ENCODE data around the gene CDC16. TPM values are rescaled to one million over a fixed set of nuclear protein-coding genes. Genes with fewer than 3 reads are reported as not detected.

Gene CDC16
- total and polyA plus RNA-seq, 4 experiments from 2014 or later = 12.9 to 87.9 (median 53.7) TPM

- Histone ChIP-seq H3K36me3 (ENCODE audit: insufficient read depth, low read length) (no peaks in the 10 kb centered on the region), H3K9me3 (ENCODE audit: control insufficient read depth in 1 of 2, low read length in 2 of 2) (no peaks in the 10 kb centered on the region), H3K27ac (ENCODE audit: low read depth, low read length) (peak overlapping the region; percentile 75), H3K4me3 (ENCODE audit: low read length in 2 of 2) (peak overlapping the region in 1 of 2 donors; percentile 43), H3K4me1 (ENCODE audit: insufficient read depth, low read length) (peaks cover 53% of the 10 kb centered on the region), H3K27me3 (ENCODE audit: insufficient read depth, low read length) (no peaks in the 10 kb centered on the region)
- peaks cover 28 to 41% of the 10 kb centered on the region in 2 donors for H3K36me3 Mint-ChIP-seq
- peaks cover 23 to 57% (median 35%) of the 10 kb centered on the region in 4 donors for H3K4me1 Mint-ChIP-seq
- no peak for DNase-seq
- no peaks in the 10 kb centered on the region for H3K27me3 Mint-ChIP-seq
- peak overlapping the region; percentile 57 to 98 (median 91) for H3K4me3 Mint-ChIP-seq
- CTCF ChIA-PET (ENCODE audit: partially characterized antibody) = interaction anchor here (0.8 to 1.8 kb wide), 7 partner anchors 13 to 61 kb away, joined by 3 to 5 read pairs (median 3); no protein-coding TSS in a partner anchor
- POLR2A ChIA-PET (ENCODE audit: partially characterized antibody) = interaction anchor here (0.7 to 3.2 kb wide), 12 partner anchors 9 to 214 kb away, joined by 3 to 27 read pairs (median 3); no protein-coding TSS in a partner anchor
- H3K9me3 Mint-ChIP-seq = no peaks in the 10 kb centered on the region
- peak overlapping the region; percentile 94 to 99 (median 97) for H3K27ac Mint-ChIP-seq
- intact Hi-C loops (cut with micrococcal nuclease) = loop anchor here (2.0 kb wide), 2 partner anchors 13 to 45 kb away; partner anchors contain the start of gene CDC16
These were observed 45.2 kb downstream of the CDC16 start for GRCh38 chr13:114279758-114280355.

DNA sequence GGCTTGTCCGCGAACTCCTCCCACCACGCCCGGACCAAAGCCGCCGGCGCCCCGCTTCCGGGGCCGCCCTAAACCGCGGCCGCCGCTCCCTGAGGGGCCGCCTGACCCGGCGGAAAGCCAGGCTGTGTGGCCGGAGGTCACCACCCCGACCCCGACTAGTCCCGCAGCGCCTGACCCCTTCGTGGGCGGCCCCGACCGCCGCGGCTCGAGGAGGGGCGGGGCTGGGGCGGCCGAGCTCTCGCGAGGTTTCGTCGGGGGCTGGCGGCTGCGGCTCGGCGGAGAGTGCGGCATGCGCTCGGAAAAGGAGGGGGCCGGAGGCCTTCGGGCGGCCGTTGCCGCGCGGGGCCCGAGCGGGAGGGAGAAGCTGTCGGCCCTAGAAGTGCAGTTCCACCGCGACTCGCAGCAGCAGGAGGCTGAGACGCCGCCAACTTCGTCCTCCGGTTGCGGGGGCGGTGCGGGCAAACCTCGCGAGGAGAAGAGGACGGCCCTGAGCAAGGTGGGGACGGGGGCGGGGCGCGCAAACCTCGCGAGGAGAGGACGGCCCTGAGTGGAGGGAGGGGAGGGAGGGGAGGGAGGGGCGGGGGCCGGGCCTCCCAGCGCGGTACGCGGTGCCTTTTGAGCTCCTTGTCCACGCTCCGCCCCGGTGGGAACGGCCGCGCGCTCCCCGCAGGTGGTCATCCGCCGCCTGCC, 46.8 kb downstream of the CDC16 start, which contains the start of gene UPF3A:
Gene UPF3A, plus strand, starts transcription at position 251 of the 690 bp plus-strand sequence. Its CDS starts 39 bp downstream, at position 290.
- H3K36me3 ChIP-seq (ENCODE audit: insufficient read depth, low read length) = peaks cover 1% of the 10 kb centered on the region
- Mint-ChIP-seq H3K27ac (peak within 1 kb of the TSS; percentile 94 to 99 (median 97)), H3K27me3 (no peaks in the 10 kb centered on the region), H3K4me3 (peak within 1 kb of the TSS; percentile 89 to 98 (median 93)), H3K9me3 (no peaks in the 10 kb centered on the region), H3K36me3 (peaks cover 32 to 43% of the 10 kb centered on the region in 2 donors), H3K4me1 (peaks cover 25 to 67% (median 42%) of the 10 kb centered on the region in 4 donors)
- peaks cover 60% of the 10 kb centered on the region for H3K4me1 ChIP-seq (ENCODE audit: insufficient read depth, low read length)
- DNase-seq = peak; percentile 89 to 95 (median 91)
- H3K4me3 ChIP-seq (ENCODE audit: low read length in 2 of 2) = peak within 1 kb of the TSS; percentile 43 to 79
- intact Hi-C loops (cut with micrococcal nuclease) = loop anchor here (1.0 to 2.0 kb wide), 3 partner anchors 15 to 47 kb away; partner anchors contain the start of genes CDC16 and CHAMP1
- CTCF ChIA-PET (ENCODE audit: partially characterized antibody) = no interaction called here
- no peaks in the 10 kb centered on the region for H3K27me3 ChIP-seq (ENCODE audit: insufficient read depth, low read length)
- POLR2A ChIA-PET (ENCODE audit: partially characterized antibody) = interaction anchor here (0.6 to 3.2 kb wide), 17 partner anchors 13 to 216 kb away, joined by 3 to 27 read pairs (median 5); no protein-coding TSS in a partner anchor
- H3K9me3 ChIP-seq (ENCODE audit: control insufficient read depth in 1 of 2, low read length in 2 of 2) = no peaks in the 10 kb centered on the region
- H3K27ac ChIP-seq (ENCODE audit: low read depth, low read length) = peak within 1 kb of the TSS; percentile 75

GRCh38 chr13:114282041-114282670, 47.5 kb downstream of the CDC16 start:
- H3K4me1 Mint-ChIP-seq = peaks cover 31 to 71% (median 45%) of the 10 kb centered on the region in 4 donors
- H3K4me3 ChIP-seq (ENCODE audit: low read length in 2 of 2) = peak overlapping the region; percentile 7 to 79
- intact Hi-C loops (cut with micrococcal nuclease) = no loop called here
- peaks cover 8% of the 10 kb centered on the region for H3K36me3 ChIP-seq (ENCODE audit: insufficient read depth, low read length)
- H3K36me3 Mint-ChIP-seq = peaks cover 38 to 49% of the 10 kb centered on the region in 2 donors
- DNase-seq = peak; percentile 42 to 88 (median 86)
- H3K27me3 ChIP-seq (ENCODE audit: insufficient read depth, low read length) = no peaks in the 10 kb centered on the region
- peak overlapping the region; percentile 89 to 95 (median 92) for H3K4me3 Mint-ChIP-seq
- peak overlapping the region; percentile 90 to 98 (median 91) for H3K27ac Mint-ChIP-seq
- CTCF ChIA-PET (ENCODE audit: partially characterized antibody) = no interaction called here
- POLR2A ChIA-PET (ENCODE audit: partially characterized antibody) = interaction anchor here (0.6 to 3.2 kb wide), 16 partner anchors 14 to 217 kb away, joined by 3 to 27 read pairs (median 4); no protein-coding TSS in a partner anchor
- no peaks in the 10 kb centered on the region for H3K9me3 ChIP-seq (ENCODE audit: control insufficient read depth in 1 of 2, low read length in 2 of 2)
- H3K27me3 Mint-ChIP-seq = no peaks in the 10 kb centered on the region
- no peaks in the 10 kb centered on the region for H3K9me3 Mint-ChIP-seq
- H3K27ac ChIP-seq (ENCODE audit: low read depth, low read length) = peak overlapping the region; percentile 75
- peaks cover 60% of the 10 kb centered on the region for H3K4me1 ChIP-seq (ENCODE audit: insufficient read depth, low read length)

- no peaks in the 10 kb centered on the region for H3K9me3 ChIP-seq (ENCODE audit: control insufficient read depth in 1 of 2, low read length in 2 of 2)
- H3K27me3 ChIP-seq (ENCODE audit: insufficient read depth, low read length) = no peaks in the 10 kb centered on the region
- H3K36me3 Mint-ChIP-seq = peaks cover 37 to 58% of the 10 kb centered on the region in 2 donors
- H3K9me3 Mint-ChIP-seq = no peaks in the 10 kb centered on the region
- no peak overlapping the region for H3K4me3 ChIP-seq (ENCODE audit: low read length in 2 of 2)
- CTCF ChIA-PET (ENCODE audit: partially characterized antibody) = no interaction called here
- H3K27ac ChIP-seq (ENCODE audit: low read depth, low read length) = no peak overlapping the region
- POLR2A ChIA-PET (ENCODE audit: partially characterized antibody) = interaction anchor here (0.5 kb wide), 1 partner anchor 35 kb away, joined by 4 read pairs; no protein-coding TSS in a partner anchor
- peak overlapping the region in 6 of 7 donors; percentile 39 to 92 (median 52) for H3K27ac Mint-ChIP-seq
- DNase-seq = no peak
- peaks cover 20% of the 10 kb centered on the region for H3K36me3 ChIP-seq (ENCODE audit: insufficient read depth, low read length)
- peaks cover 33 to 75% (median 48%) of the 10 kb centered on the region in 4 donors for H3K4me1 Mint-ChIP-seq
- intact Hi-C loops (cut with micrococcal nuclease) = no loop called here
- no peaks in the 10 kb centered on the region for H3K27me3 Mint-ChIP-seq
- H3K4me3 Mint-ChIP-seq = peak overlapping the region in 7 of 8 donors; percentile 20 to 77 (median 43)
- peaks cover 55% of the 10 kb centered on the region for H3K4me1 ChIP-seq (ENCODE audit: insufficient read depth, low read length)
These were observed 48.9 kb downstream of the CDC16 start for GRCh38 chr13:114283576-114283975.

- Histone ChIP-seq H3K36me3 (ENCODE audit: insufficient read depth, low read length) (peaks cover 28% of the 10 kb centered on the region), H3K27ac (ENCODE audit: low read depth, low read length) (no peak overlapping the region), H3K9me3 (ENCODE audit: control insufficient read depth in 1 of 2, low read length in 2 of 2) (no peaks in the 10 kb centered on the region), H3K4me3 (ENCODE audit: low read length in 2 of 2) (no peak overlapping the region), H3K27me3 (ENCODE audit: insufficient read depth, low read length) (no peaks in the 10 kb centered on the region), H3K4me1 (ENCODE audit: insufficient read depth, low read length) (peaks cover 44% of the 10 kb centered on the region)
- POLR2A ChIA-PET (ENCODE audit: partially characterized antibody) = no interaction called here
- Mint-ChIP-seq H3K27ac (peak overlapping the region in 2 of 7 donors; percentile 17 to 50), H3K4me1 (peaks cover 28 to 66% (median 47%) of the 10 kb centered on the region in 4 donors), H3K27me3 (no peaks in the 10 kb centered on the region), H3K9me3 (no peaks in the 10 kb centered on the region), H3K36me3 (peaks cover 46 to 67% of the 10 kb centered on the region in 2 donors), H3K4me3 (peak overlapping the region in 4 of 8 donors; percentile 20 to 48 (median 40))
- DNase-seq = no peak
- intact Hi-C loops (cut with micrococcal nuclease) = no loop called here
- CTCF ChIA-PET (ENCODE audit: partially characterized antibody) = no interaction called here
These were observed 50.0 kb downstream of the CDC16 start for GRCh38 chr13:114284680-114285079.

- H3K36me3 ChIP-seq (ENCODE audit: insufficient read depth, low read length) = peaks cover 34% of the 10 kb centered on the region
- H3K27ac ChIP-seq (ENCODE audit: low read depth, low read length) = no peak overlapping the region
- CTCF ChIA-PET (ENCODE audit: partially characterized antibody) = no interaction called here
These were observed 50.6 kb downstream of the CDC16 start for GRCh38 chr13:114285166-114285808.

More at GRCh38 chr13:114285166-114285808, 50.6 kb downstream of the CDC16 start:
- no peaks in the 10 kb centered on the region for H3K9me3 ChIP-seq (ENCODE audit: control insufficient read depth in 1 of 2, low read length in 2 of 2)
- Mint-ChIP-seq H3K27ac (peak overlapping the region in 2 of 7 donors; percentile 57 to 70), H3K27me3 (no peaks in the 10 kb centered on the region), H3K4me3 (peak overlapping the region in 2 of 8 donors; percentile 36 to 43), H3K36me3 (peaks cover 46 to 70% of the 10 kb centered on the region in 2 donors), H3K9me3 (no peaks in the 10 kb centered on the region), H3K4me1 (peaks cover 24 to 60% (median 42%) of the 10 kb centered on the region in 4 donors)
- H3K4me3 ChIP-seq (ENCODE audit: low read length in 2 of 2) = no peak overlapping the region
- no peak for DNase-seq
- POLR2A ChIA-PET (ENCODE audit: partially characterized antibody) = no interaction called here
- intact Hi-C loops (cut with micrococcal nuclease) = no loop called here
- H3K27me3 ChIP-seq (ENCODE audit: insufficient read depth, low read length) = no peaks in the 10 kb centered on the region
- H3K4me1 ChIP-seq (ENCODE audit: insufficient read depth, low read length) = peaks cover 38% of the 10 kb centered on the region

All from CD4-positive, alpha-beta memory T cell (primary cell).